SKM-1 (cell line): ENCODE data around the gene TNK2.

Experiments
- DNase-seq: peaks from one replicate; lab custom pipeline; 2025; ENCODE audit not compliant: unreplicated experiment; lab: John Stamatoyannopoulos, UW

The TNK2 gene

GRCh38 chr3:195886181-195887141 lies 21.9 kb downstream of the TNK2 start:
- DNase-seq, result no peak

GRCh38 chr3:195885036-195885891 lies 23.1 kb downstream of the TNK2 start:
- no peak for DNase-seq

GRCh38 chr3:195884691-195885035 lies 23.7 kb downstream of the TNK2 start:
- no peak for DNase-seq

GRCh38 chr3:195883801-195884200 lies 24.6 kb downstream of the TNK2 start:
- no peak for DNase-seq

- no peak for DNase-seq
Measured at GRCh38 chr3:195883160-195883559, 25.2 kb downstream of the TNK2 start.

- no peak for DNase-seq
Measured at GRCh38 chr3:195882002-195882441, 26.3 kb downstream of the TNK2 start.

GRCh38 chr3:195881276-195881988 lies 26.9 kb downstream of the TNK2 start:
- no peak for DNase-seq

GRCh38 chr3:195880037-195880431 lies 28.3 kb downstream of the TNK2 start:
- DNase-seq, result no peak

- no peak for DNase-seq
Measured at GRCh38 chr3:195879416-195880036, 28.8 kb downstream of the TNK2 start.

GRCh38 chr3:195878424-195879274 lies 29.7 kb downstream of the TNK2 start:
- DNase-seq, result no peak

GRCh38 chr3:195877767-195878423 lies 30.5 kb downstream of the TNK2 start:
- no peak for DNase-seq

GRCh38 chr3:195877136-195877715 lies 31.1 kb downstream of the TNK2 start:
- no peak for DNase-seq

- no peak for DNase-seq
Measured at GRCh38 chr3:195876297-195877064, 31.9 kb downstream of the TNK2 start.

GRCh38 chr3:195875482-195876236 lies 32.7 kb downstream of the TNK2 start:
- no peak for DNase-seq

GRCh38 chr3:195873971-195874370 lies 34.4 kb downstream of the TNK2 start:
- DNase-seq, result no peak

- no peak for DNase-seq
Measured at GRCh38 chr3:195873281-195873887, 35.0 kb downstream of the TNK2 start.

GRCh38 chr3:195872800-195873199 lies 35.6 kb downstream of the TNK2 start:
- no peak for DNase-seq
